ENCODE results near the gene CNKSR1.
A peak's percentile ranks its signal among the peaks of the same experiment; 100 is the strongest.

CNKSR1 gene, protein sequence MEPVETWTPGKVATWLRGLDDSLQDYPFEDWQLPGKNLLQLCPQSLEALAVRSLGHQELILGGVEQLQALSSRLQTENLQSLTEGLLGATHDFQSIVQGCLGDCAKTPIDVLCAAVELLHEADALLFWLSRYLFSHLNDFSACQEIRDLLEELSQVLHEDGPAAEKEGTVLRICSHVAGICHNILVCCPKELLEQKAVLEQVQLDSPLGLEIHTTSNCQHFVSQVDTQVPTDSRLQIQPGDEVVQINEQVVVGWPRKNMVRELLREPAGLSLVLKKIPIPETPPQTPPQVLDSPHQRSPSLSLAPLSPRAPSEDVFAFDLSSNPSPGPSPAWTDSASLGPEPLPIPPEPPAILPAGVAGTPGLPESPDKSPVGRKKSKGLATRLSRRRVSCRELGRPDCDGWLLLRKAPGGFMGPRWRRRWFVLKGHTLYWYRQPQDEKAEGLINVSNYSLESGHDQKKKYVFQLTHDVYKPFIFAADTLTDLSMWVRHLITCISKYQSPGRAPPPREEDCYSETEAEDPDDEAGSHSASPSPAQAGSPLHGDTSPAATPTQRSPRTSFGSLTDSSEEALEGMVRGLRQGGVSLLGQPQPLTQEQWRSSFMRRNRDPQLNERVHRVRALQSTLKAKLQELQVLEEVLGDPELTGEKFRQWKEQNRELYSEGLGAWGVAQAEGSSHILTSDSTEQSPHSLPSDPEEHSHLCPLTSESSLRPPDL

DNA sequence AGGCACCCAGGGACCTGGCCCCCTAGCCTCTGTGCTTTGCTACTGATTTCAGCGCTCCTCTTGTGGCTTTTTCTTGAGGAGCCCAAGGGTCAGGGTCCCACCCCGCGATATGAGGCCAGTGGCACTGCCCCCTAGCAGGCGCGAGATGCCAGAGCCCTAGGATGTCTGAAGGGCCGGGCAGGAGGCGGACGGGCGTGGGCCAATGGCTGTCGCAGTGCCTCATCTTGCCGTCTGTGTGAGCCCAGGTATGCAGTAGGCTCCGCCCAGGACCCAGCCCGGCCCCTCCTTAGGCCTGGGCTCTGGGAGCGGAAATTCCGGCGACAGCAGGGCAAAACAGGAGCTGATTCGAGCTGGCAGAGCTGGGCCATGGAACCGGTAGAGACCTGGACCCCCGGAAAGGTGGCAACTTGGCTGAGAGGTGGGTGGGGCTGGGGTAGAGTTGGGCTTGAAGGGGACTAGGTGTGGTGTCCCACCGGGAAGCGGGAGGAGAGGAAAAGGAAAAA is at the start of gene CNKSR1:
Gene CNKSR1 (plus strand): TSS at position 310 of the 503 bp plus-strand sequence. CDS start 57 bp downstream, at position 367.
- H3K4me1 ChIP-seq (ENCODE audit: control insufficient read depth, insufficient read depth, low read length): no peaks in the 10 kb centered on the region
- no peaks in the 10 kb centered on the region for H3K36me3 ChIP-seq (ENCODE audit: control insufficient read depth in 2 of 2, insufficient read depth in 2 of 2, low read length in 2 of 2)
- H3K27me3 ChIP-seq (ENCODE audit: control insufficient read depth in 1 of 2, insufficient read depth in 2 of 2, low read length in 2 of 2): no peaks in the 10 kb centered on the region
- H3K9me3 ChIP-seq (ENCODE audit: control insufficient read depth in 2 of 2, low read length in 2 of 2): no peaks in the 10 kb centered on the region
- no peak within 1 kb of the TSS for H3K4me3 ChIP-seq (ENCODE audit: low read length in 2 of 2)
- H3K9ac ChIP-seq (ENCODE audit: low read length in 2 of 2): no peak within 1 kb of the TSS
- no peak within 1 kb of the TSS for H3K27ac ChIP-seq (ENCODE audit: low read length)

DNA sequence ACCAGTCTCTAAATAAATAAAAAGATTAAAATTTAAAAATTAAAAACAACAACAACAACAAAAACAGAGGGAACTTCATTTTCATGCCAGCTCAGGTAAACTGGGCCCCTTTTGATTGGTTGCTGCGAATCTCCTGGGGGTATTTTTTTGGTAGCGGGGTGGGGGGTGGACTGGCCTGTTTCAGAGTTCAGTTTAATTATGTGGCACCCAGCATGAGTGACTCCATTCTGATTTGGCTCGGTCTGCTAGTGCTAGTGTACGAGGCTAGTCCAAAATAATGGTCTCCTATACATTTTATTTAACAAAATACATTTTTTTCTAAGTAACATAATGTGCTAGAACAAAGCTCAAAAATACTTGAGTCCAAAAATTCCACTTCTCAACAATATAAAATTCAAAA is 47.5 kb upstream of the CNKSR1 start:
- Histone ChIP-seq H3K27ac (ENCODE audit: low read length) (no peak overlapping the region), H3K27me3 (ENCODE audit: control insufficient read depth in 1 of 2, insufficient read depth in 2 of 2, low read length in 2 of 2) (no peaks in the 10 kb centered on the region), H3K36me3 (ENCODE audit: control insufficient read depth in 2 of 2, insufficient read depth in 2 of 2, low read length in 2 of 2) (no peaks in the 10 kb centered on the region), H3K9ac (ENCODE audit: low read length in 2 of 2) (no peak overlapping the region), H3K4me1 (ENCODE audit: control insufficient read depth, insufficient read depth, low read length) (peaks cover 3% of the 10 kb centered on the region), H3K4me3 (ENCODE audit: low read length in 2 of 2) (no peak overlapping the region), H3K9me3 (ENCODE audit: control insufficient read depth in 2 of 2, low read length in 2 of 2) (no peaks in the 10 kb centered on the region)

DNA sequence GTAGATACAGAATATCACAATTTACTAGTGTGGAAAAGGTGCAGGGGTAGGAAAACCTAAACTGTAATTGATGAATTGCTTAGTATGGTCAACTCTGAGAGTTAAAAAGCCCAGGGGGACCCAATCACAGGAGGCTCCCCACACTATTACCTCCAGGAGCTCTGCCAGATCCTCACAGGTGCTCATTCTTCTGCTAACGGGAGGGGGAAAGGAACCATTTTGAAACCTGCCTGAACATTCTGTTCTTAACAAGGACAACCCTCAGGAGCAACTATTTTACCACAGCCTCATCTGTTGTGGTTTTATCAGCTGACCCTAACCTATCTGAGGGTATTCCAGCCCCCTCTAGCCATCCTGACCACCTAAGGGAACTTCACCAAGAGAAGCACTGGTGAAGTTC is 46.6 kb upstream of the CNKSR1 start:
- peaks cover 3% of the 10 kb centered on the region for H3K4me1 ChIP-seq (ENCODE audit: control insufficient read depth, insufficient read depth, low read length)
- H3K36me3 ChIP-seq (ENCODE audit: control insufficient read depth in 2 of 2, insufficient read depth in 2 of 2, low read length in 2 of 2): no peaks in the 10 kb centered on the region
- H3K4me3 ChIP-seq (ENCODE audit: low read length in 2 of 2): no peak overlapping the region
- H3K27me3 ChIP-seq (ENCODE audit: control insufficient read depth in 1 of 2, insufficient read depth in 2 of 2, low read length in 2 of 2): no peaks in the 10 kb centered on the region
- no peak overlapping the region for H3K9ac ChIP-seq (ENCODE audit: low read length in 2 of 2)
- H3K27ac ChIP-seq (ENCODE audit: low read length): no peak overlapping the region
- H3K9me3 ChIP-seq (ENCODE audit: control insufficient read depth in 2 of 2, low read length in 2 of 2): no peaks in the 10 kb centered on the region

DNA sequence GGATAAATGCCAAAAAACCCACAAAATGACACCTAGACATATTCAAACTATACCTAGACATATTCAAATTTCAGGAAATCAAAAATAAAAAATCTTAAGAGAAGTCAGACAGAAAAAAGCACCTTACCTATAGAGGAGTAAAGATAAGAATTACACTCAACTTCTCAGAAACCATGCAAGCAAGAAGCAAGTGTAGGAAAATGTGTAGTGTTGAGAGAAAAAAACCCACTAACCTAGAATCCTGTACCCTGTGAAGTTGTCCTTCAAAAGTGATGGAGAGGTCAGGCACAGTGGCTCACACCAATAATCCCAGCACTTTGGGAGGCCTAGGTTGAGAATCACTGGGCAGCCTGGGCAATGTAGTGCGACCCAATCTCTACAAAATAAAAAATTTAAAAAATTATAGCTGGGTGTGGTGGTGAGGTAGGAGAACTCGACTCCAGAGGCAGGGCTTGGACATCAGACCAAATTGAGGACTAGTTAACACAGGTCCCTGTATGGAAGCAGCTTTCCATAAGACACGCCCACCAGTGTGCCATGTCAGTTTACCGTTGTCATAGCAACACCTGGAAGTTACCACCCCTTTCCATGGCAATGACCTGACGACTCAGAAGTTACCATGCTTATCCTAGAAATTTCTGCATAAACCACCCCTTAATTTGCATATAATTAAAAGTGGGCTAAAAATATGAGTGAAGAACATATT is 45.0 kb upstream of the CNKSR1 start:
- Histone ChIP-seq H3K36me3 (ENCODE audit: control insufficient read depth in 2 of 2, insufficient read depth in 2 of 2, low read length in 2 of 2) (no peaks in the 10 kb centered on the region), H3K27me3 (ENCODE audit: control insufficient read depth in 1 of 2, insufficient read depth in 2 of 2, low read length in 2 of 2) (no peaks in the 10 kb centered on the region), H3K4me1 (ENCODE audit: control insufficient read depth, insufficient read depth, low read length) (peaks cover 3% of the 10 kb centered on the region), H3K9me3 (ENCODE audit: control insufficient read depth in 2 of 2, low read length in 2 of 2) (no peaks in the 10 kb centered on the region), H3K9ac (ENCODE audit: low read length in 2 of 2) (no peak overlapping the region), H3K27ac (ENCODE audit: low read length) (no peak overlapping the region), H3K4me3 (ENCODE audit: low read length in 2 of 2) (no peak overlapping the region)

DNA sequence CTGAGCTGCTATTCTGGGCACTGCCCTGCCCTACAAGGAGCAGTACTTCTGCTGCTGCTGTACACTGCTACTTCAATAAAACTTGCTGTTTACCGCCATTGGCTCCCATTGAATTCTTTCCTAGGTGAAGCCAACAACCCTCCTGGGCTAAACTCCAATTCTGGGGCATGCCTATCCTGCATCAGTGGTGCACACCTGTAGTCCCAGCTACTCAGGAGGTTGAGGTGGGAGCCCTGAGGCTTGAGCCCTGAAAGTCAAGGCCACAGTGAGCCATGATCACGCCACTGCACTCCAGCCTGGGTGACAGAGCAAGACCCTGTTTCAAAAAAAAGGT is 44.5 kb upstream of the CNKSR1 start:
- no peaks in the 10 kb centered on the region for H3K36me3 ChIP-seq (ENCODE audit: control insufficient read depth in 2 of 2, insufficient read depth in 2 of 2, low read length in 2 of 2)
- H3K27ac ChIP-seq (ENCODE audit: low read length): no peak overlapping the region
- H3K9ac ChIP-seq (ENCODE audit: low read length in 2 of 2): no peak overlapping the region
- H3K4me1 ChIP-seq (ENCODE audit: control insufficient read depth, insufficient read depth, low read length): peaks cover 3% of the 10 kb centered on the region
- no peak overlapping the region for H3K4me3 ChIP-seq (ENCODE audit: low read length in 2 of 2)
- H3K27me3 ChIP-seq (ENCODE audit: control insufficient read depth in 1 of 2, insufficient read depth in 2 of 2, low read length in 2 of 2): no peaks in the 10 kb centered on the region
- no peaks in the 10 kb centered on the region for H3K9me3 ChIP-seq (ENCODE audit: control insufficient read depth in 2 of 2, low read length in 2 of 2)

DNA sequence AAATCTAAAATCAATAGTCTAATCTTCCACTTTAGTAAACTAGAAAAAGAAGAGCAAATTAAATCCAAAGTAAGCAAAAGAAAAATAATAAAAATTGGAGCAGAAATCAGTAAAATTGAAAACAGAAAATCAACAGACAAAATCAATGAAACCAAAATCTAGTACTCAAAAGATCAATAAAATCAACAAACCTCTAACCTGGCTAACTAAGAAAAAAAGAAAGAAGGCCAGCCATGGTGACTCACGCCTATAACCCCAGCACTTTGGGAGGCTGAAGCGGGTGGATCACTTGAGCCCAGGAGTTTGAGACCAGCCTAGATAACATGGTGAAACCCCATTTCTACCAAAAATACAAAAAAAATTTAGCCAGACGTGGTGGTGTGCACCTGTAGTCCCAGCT is 42.8 kb upstream of the CNKSR1 start:
- Histone ChIP-seq H3K9ac (ENCODE audit: low read length in 2 of 2) (no peak overlapping the region), H3K36me3 (ENCODE audit: control insufficient read depth in 2 of 2, insufficient read depth in 2 of 2, low read length in 2 of 2) (no peaks in the 10 kb centered on the region), H3K4me1 (ENCODE audit: control insufficient read depth, insufficient read depth, low read length) (no peaks in the 10 kb centered on the region), H3K27ac (ENCODE audit: low read length) (no peak overlapping the region), H3K27me3 (ENCODE audit: control insufficient read depth in 1 of 2, insufficient read depth in 2 of 2, low read length in 2 of 2) (no peaks in the 10 kb centered on the region), H3K4me3 (ENCODE audit: low read length in 2 of 2) (no peak overlapping the region), H3K9me3 (ENCODE audit: control insufficient read depth in 2 of 2, low read length in 2 of 2) (no peaks in the 10 kb centered on the region)

DNA sequence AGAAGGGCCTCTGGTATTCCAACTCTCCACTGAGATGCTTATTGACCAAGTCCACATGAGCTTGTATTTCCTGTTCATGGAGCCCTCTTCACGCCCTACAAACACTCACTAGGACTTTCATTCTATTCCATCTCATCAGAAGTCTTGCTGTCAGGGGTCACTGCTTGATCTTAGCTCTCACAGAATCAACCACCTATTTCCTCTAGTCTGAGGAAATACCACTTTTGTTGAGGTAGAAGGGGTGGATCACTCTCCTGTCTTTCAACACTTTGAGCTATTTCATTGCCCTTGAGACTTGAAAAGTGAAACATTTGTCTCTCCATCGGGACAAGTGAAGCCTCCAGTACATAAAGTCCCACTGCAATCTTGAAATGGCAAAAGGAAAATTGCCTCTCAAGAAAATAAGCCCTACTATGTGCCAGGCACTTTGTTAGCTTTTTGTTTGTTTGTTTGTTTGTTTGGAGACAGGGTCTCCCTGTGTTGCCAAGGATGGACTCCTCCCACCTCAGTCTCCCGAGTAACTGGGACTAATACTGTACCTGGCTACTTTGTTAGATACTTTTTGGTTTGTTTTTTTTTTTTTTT is 38.2 kb upstream of the CNKSR1 start:
- H3K9me3 ChIP-seq (ENCODE audit: control insufficient read depth in 2 of 2, low read length in 2 of 2): no peaks in the 10 kb centered on the region
- no peak overlapping the region for H3K4me3 ChIP-seq (ENCODE audit: low read length in 2 of 2)
- no peaks in the 10 kb centered on the region for H3K4me1 ChIP-seq (ENCODE audit: control insufficient read depth, insufficient read depth, low read length)
- no peak overlapping the region for H3K27ac ChIP-seq (ENCODE audit: low read length)
- no peak overlapping the region for H3K9ac ChIP-seq (ENCODE audit: low read length in 2 of 2)
- H3K36me3 ChIP-seq (ENCODE audit: control insufficient read depth in 2 of 2, insufficient read depth in 2 of 2, low read length in 2 of 2): no peaks in the 10 kb centered on the region
- no peaks in the 10 kb centered on the region for H3K27me3 ChIP-seq (ENCODE audit: control insufficient read depth in 1 of 2, insufficient read depth in 2 of 2, low read length in 2 of 2)

DNA sequence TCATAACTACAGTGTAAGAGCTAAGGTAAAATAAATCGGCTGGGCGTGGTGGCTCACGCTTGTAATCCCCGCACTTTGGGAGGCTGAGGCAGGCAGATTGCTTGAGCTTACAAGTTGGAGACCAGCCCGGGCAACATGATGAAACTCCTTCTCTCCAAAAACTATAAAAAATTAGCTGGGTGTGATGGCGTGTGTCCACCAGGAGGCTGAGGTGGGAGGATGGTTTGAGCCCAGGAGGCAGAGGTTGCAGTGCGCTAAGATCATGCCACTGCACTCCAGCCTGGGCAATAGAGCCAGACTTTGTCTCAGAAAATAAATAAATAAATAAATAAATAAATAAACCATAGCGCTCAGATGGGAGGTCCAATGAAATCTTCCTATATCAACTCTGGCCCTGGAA is 35.1 kb upstream of the CNKSR1 start:
- peaks cover 0 to 8% of the 10 kb centered on the region in 2 donors for H3K27me3 ChIP-seq (ENCODE audit: control insufficient read depth in 1 of 2, insufficient read depth in 2 of 2, low read length in 2 of 2)
- H3K4me1 ChIP-seq (ENCODE audit: control insufficient read depth, insufficient read depth, low read length): peaks cover 2% of the 10 kb centered on the region
- no peaks in the 10 kb centered on the region for H3K36me3 ChIP-seq (ENCODE audit: control insufficient read depth in 2 of 2, insufficient read depth in 2 of 2, low read length in 2 of 2)

DNA sequence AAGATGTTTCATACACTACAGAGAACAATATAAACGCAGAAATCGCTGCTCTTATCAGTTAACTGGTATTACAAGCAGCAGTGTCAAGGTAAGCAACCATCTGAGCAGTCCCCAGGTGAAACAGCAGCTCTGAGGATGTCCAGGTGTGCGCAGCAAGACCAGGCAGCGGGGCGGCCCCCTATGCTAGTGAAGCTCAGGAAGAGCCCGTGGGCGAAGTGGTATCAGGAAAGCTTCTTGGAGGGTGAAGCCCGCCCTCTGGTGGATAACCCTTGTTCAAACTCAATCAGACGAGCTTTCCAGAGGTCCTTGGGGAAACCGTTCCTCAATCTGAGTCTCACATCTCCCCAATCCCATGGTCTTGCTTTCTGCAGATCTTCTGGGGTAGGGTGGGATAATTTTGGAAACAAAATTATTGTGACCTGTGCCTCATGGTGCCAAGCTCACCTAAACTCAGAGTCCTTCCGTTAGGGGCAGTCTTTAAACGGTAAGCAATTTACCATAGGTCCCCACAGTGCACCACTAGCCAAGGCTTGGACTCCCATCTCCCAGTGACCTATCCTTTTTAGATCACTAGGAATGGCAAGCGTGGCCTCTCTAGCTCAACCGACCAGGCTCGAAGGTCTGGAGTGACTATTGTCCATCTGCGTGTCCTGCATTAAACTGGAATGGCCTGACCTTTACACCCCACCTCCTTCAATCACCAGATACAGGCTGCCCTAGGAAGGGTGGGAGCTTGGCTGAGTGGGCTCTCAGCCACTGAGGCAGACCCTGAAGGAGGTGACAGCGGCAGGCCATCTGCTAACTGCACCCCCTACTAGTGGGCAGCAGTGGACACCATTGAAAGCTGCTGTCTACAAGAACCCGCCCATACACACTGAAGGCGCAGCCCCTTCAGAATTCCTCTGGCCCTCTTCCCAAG is 32.0 kb upstream of the CNKSR1 start:
- Histone ChIP-seq H3K27ac (ENCODE audit: low read length) (no peak overlapping the region), H3K4me3 (ENCODE audit: low read length in 2 of 2) (peak overlapping the region in 1 of 2 donors; percentile 29), H3K9ac (ENCODE audit: low read length in 2 of 2) (peak overlapping the region in 1 of 2 donors; percentile 36), H3K27me3 (ENCODE audit: control insufficient read depth in 1 of 2, insufficient read depth in 2 of 2, low read length in 2 of 2) (peaks cover 2 to 8% of the 10 kb centered on the region in 2 donors), H3K4me1 (ENCODE audit: control insufficient read depth, insufficient read depth, low read length) (peaks cover 2% of the 10 kb centered on the region), H3K36me3 (ENCODE audit: control insufficient read depth in 2 of 2, insufficient read depth in 2 of 2, low read length in 2 of 2) (no peaks in the 10 kb centered on the region), H3K9me3 (ENCODE audit: control insufficient read depth in 2 of 2, low read length in 2 of 2) (no peaks in the 10 kb centered on the region)

More for the DNA sequence above, 35.1 kb upstream of the CNKSR1 start:
- Histone ChIP-seq H3K9ac (ENCODE audit: low read length in 2 of 2) (no peak overlapping the region), H3K4me3 (ENCODE audit: low read length in 2 of 2) (no peak overlapping the region), H3K9me3 (ENCODE audit: control insufficient read depth in 2 of 2, low read length in 2 of 2) (no peaks in the 10 kb centered on the region), H3K27ac (ENCODE audit: low read length) (no peak overlapping the region)

DNA sequence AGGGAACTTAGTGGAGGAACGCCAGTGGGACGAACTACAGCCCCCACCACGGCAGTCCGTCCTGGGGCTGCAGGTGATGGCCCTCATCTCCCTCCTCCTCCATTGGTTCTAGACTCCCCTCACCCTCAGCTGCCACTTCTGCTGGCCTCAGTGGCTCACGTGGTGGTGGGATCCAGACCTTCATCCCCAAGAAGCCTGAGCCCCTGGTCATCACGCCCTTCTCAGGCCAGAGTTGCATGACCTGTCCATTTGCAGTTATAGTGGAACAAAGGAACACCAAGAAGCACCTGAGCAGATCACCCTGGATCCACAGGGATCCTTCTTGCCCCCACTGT is 31.4 kb upstream of the CNKSR1 start:
- no peak overlapping the region for H3K9ac ChIP-seq (ENCODE audit: low read length in 2 of 2)
- H3K27me3 ChIP-seq (ENCODE audit: control insufficient read depth in 1 of 2, insufficient read depth in 2 of 2, low read length in 2 of 2): peaks cover 2 to 8% of the 10 kb centered on the region in 2 donors
- H3K4me1 ChIP-seq (ENCODE audit: control insufficient read depth, insufficient read depth, low read length): peaks cover 2% of the 10 kb centered on the region
- H3K9me3 ChIP-seq (ENCODE audit: control insufficient read depth in 2 of 2, low read length in 2 of 2): no peaks in the 10 kb centered on the region
- H3K27ac ChIP-seq (ENCODE audit: low read length): no peak overlapping the region
- H3K4me3 ChIP-seq (ENCODE audit: low read length in 2 of 2): no peak overlapping the region
- no peaks in the 10 kb centered on the region for H3K36me3 ChIP-seq (ENCODE audit: control insufficient read depth in 2 of 2, insufficient read depth in 2 of 2, low read length in 2 of 2)

Data from stomach smooth muscle (tissue), 2 donors.